Neuron (in vitro differentiated cells): ENCODE measurements around the gene CCP110.

Experiments
- H2AFZ ChIP-seq: one replicate; pipeline ENCODE4 v1.6.1; 2013; ENCODE audit warnings: low read depth, mild to moderate bottlenecking, inconsistent platforms, low read length, moderate library complexity
- H3K27me3 ChIP-seq: one replicate; pipeline ENCODE4 v1.6.1; 2013; ENCODE audit warnings: low read length; ENCODE audit not compliant: insufficient read depth
- H3K36me3 ChIP-seq: one replicate; pipeline ENCODE4 v1.6.1; 2013; ENCODE audit warnings: low read length; ENCODE audit not compliant: insufficient read depth
- H3K4me1 ChIP-seq: one replicate; pipeline ENCODE4 v1.6.1; 2013; ENCODE audit warnings: low read length; ENCODE audit not compliant: insufficient read depth
- H3K4me3 ChIP-seq: 2 replicates; pipeline ENCODE4 v1.5.1; 2013; ENCODE audit warnings: mild to moderate bottlenecking, low read length, moderate library complexity
- H3K9me3 ChIP-seq: one replicate; pipeline ENCODE4 v1.6.1; 2013; ENCODE audit warnings: low read length

CCP110 gene, protein sequence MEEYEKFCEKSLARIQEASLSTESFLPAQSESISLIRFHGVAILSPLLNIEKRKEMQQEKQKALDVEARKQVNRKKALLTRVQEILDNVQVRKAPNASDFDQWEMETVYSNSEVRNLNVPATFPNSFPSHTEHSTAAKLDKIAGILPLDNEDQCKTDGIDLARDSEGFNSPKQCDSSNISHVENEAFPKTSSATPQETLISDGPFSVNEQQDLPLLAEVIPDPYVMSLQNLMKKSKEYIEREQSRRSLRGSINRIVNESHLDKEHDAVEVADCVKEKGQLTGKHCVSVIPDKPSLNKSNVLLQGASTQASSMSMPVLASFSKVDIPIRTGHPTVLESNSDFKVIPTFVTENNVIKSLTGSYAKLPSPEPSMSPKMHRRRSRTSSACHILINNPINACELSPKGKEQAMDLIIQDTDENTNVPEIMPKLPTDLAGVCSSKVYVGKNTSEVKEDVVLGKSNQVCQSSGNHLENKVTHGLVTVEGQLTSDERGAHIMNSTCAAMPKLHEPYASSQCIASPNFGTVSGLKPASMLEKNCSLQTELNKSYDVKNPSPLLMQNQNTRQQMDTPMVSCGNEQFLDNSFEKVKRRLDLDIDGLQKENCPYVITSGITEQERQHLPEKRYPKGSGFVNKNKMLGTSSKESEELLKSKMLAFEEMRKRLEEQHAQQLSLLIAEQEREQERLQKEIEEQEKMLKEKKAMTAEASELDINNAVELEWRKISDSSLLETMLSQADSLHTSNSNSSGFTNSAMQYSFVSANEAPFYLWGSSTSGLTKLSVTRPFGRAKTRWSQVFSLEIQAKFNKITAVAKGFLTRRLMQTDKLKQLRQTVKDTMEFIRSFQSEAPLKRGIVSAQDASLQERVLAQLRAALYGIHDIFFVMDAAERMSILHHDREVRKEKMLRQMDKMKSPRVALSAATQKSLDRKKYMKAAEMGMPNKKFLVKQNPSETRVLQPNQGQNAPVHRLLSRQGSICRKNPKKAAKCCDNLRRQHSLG

DNA sequence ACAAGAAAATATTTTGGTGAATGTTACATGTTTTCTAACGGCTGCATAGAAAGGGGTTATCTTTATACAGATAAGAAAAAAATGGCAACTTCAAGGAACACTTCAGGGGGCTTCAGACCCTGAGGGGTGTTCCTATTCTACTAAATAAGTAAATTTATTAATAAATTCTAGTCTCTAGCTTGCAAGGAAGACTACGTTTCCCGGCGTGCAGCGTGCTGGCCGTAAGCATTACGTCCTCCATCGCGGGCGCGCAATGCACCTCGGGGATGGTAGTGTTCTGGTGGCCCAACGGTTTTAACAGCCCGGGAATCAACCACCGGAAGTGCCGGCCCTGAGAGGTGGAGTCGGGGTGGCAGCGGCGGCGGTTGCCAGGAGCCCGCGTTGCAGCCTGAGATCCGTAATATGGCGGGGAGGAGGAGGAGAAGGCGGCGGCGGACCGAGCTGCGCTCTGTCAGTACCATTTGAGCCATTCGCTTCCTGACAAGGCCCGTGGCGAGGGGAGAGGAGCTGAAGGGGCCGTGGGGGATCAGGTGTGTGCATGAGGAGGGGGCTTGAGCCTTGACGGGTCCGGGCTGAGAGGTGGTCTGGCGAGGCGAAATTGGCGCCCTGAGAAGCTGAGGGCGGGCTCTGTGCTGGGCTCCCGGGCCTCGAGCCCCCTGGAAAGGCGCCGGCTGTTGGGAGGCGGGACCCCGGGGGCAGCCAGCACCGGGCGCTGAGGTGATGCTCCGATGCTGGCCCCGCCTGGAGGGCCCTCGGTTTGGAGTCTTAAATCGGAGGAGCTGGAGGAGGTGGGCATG, at the start of gene CCP110:
Gene CCP110, plus strand, starts transcription at position 384 of the 797 bp plus-strand sequence. CDS start 3,940 bp downstream, outside the sequence.
- peak within 1 kb of the TSS; percentile 76 for H3K4me3 ChIP-seq
- no peaks in the 10 kb centered on the region for H3K9me3 ChIP-seq
- H3K4me1 ChIP-seq, result peaks cover 39% of the 10 kb centered on the region
- peak within 1 kb of the TSS; percentile 46 for H2AFZ ChIP-seq
- peaks cover 11% of the 10 kb centered on the region for H3K36me3 ChIP-seq
- no peaks in the 10 kb centered on the region for H3K27me3 ChIP-seq

GRCh38 chr16:19474617-19475016, 49.1 kb upstream of the CCP110 start:
- Histone ChIP-seq H3K9me3 (no peaks in the 10 kb centered on the region), H2AFZ (no peak overlapping the region), H3K36me3 (no peaks in the 10 kb centered on the region), H3K27me3 (no peaks in the 10 kb centered on the region), H3K4me3 (no peak overlapping the region), H3K4me1 (no peaks in the 10 kb centered on the region)

DNA sequence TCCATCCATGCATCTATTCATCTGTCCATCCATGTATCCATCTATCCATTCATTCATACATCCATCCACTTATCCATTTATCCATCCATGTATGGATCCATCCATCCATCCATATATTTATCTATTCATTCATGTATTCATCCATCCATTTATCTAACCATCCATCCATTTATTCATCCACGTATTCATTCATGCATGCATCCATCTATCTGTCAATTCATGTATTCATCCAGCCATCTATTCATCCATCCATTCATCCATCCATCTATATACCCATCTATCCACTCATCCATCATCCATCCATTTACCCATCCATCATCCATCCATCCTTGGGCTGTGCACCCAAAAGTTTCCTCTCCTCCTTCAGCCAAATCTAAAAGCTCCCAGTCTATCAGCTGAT, 45.2 kb upstream of the CCP110 start:
- Histone ChIP-seq H3K27me3 (no peaks in the 10 kb centered on the region), H3K9me3 (no peaks in the 10 kb centered on the region), H3K36me3 (no peaks in the 10 kb centered on the region), H2AFZ (no peak overlapping the region), H3K4me1 (no peaks in the 10 kb centered on the region), H3K4me3 (no peak overlapping the region)

DNA sequence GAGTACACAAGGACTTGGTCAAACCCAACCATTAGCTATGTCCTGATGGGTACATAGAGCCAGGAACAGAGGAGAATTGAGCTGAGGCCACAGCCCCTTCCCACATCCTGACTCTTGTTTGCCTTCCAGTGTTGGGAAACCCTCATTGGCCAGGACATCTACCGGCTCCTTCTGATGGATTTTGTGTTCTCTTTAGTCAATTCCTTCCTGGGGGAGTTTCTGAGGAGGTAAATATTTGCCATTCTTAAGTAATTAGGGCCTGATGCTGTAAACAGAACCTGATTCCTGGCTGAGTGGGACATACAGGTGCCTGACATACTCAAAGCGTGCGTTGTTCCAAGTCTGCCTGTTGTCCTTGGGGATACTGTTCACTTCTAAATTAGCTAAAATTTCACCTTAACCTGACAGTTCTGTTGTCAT, 44.4 kb upstream of the CCP110 start:
- Histone ChIP-seq H3K36me3 (no peaks in the 10 kb centered on the region), H2AFZ (no peak overlapping the region), H3K4me3 (no peak overlapping the region), H3K9me3 (no peaks in the 10 kb centered on the region), H3K4me1 (no peaks in the 10 kb centered on the region), H3K27me3 (no peaks in the 10 kb centered on the region)

DNA sequence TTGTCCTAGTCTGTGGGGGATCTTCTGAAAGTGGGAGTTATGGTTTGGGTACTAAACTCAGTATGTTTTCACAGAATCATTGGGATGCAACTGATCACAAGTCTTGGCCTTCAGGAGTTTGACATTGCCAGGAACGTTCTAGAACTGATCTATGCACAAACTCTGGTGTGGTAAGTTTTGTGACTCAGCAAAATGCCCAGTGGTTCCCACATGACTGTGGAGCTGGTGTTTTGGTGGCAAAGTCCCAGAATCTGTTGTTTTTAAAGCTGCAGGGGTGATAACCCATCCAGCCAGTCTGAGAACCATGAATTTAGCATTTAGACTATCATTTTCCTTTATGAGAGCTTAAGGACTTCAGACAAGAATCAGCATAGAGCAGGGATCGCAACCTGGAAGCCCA, 42.4 kb upstream of the CCP110 start:
- no peaks in the 10 kb centered on the region for H3K27me3 ChIP-seq
- no peaks in the 10 kb centered on the region for H3K4me1 ChIP-seq
- H3K9me3 ChIP-seq, result no peaks in the 10 kb centered on the region
- H3K36me3 ChIP-seq, result no peaks in the 10 kb centered on the region
- no peak overlapping the region for H2AFZ ChIP-seq
- no peak overlapping the region for H3K4me3 ChIP-seq

- H3K9me3 ChIP-seq, result no peaks in the 10 kb centered on the region
- H3K4me3 ChIP-seq, result no peak overlapping the region
- no peaks in the 10 kb centered on the region for H3K36me3 ChIP-seq
- no peak overlapping the region for H2AFZ ChIP-seq
- no peaks in the 10 kb centered on the region for H3K4me1 ChIP-seq
- no peaks in the 10 kb centered on the region for H3K27me3 ChIP-seq
Observed at GRCh38 chr16:19481769-19482168, 42.0 kb upstream of the CCP110 start.

DNA sequence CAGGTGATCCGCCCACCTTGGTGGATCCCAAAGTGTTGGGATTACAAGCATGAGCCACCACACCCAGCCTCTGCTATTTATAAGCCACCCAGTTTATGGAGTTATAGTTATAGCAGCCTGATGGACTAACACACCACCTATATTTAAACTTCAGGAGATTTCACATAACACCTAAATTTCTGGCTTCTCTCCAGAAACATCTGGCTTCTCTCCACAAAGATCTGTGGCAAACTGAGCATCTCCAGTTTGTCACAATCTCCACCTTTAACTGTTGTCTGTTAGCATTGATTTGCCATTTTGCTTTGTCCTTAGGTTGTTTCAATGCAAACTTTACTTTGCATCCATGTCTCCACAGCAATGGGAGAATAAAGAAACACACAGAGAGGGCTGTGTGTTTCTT, 41.5 kb upstream of the CCP110 start:
- Histone ChIP-seq H3K36me3 (no peaks in the 10 kb centered on the region), H3K4me1 (no peaks in the 10 kb centered on the region), H3K4me3 (no peak overlapping the region), H3K9me3 (no peaks in the 10 kb centered on the region), H3K27me3 (no peaks in the 10 kb centered on the region), H2AFZ (no peak overlapping the region)

GRCh38 chr16:19484096-19484495, 39.6 kb upstream of the CCP110 start:
- H2AFZ ChIP-seq, result no peak overlapping the region
- no peaks in the 10 kb centered on the region for H3K36me3 ChIP-seq
- no peaks in the 10 kb centered on the region for H3K9me3 ChIP-seq
- H3K4me1 ChIP-seq, result no peaks in the 10 kb centered on the region
- H3K4me3 ChIP-seq, result no peak overlapping the region
- no peaks in the 10 kb centered on the region for H3K27me3 ChIP-seq

- Histone ChIP-seq H3K9me3 (no peaks in the 10 kb centered on the region), H3K36me3 (no peaks in the 10 kb centered on the region)
Observed at GRCh38 chr16:19485611-19486010, 38.1 kb upstream of the CCP110 start.

GRCh38 chr16:19486051-19486450, 37.7 kb upstream of the CCP110 start:
- H3K4me3 ChIP-seq, result no peak overlapping the region
- H2AFZ ChIP-seq, result no peak overlapping the region
- H3K27me3 ChIP-seq, result no peaks in the 10 kb centered on the region
- H3K36me3 ChIP-seq, result no peaks in the 10 kb centered on the region
- no peaks in the 10 kb centered on the region for H3K9me3 ChIP-seq
- H3K4me1 ChIP-seq, result no peaks in the 10 kb centered on the region

More at GRCh38 chr16:19485611-19486010, 38.1 kb upstream of the CCP110 start:
- no peaks in the 10 kb centered on the region for H3K4me1 ChIP-seq
- H2AFZ ChIP-seq, result no peak overlapping the region
- no peak overlapping the region for H3K4me3 ChIP-seq
- no peaks in the 10 kb centered on the region for H3K27me3 ChIP-seq

- Histone ChIP-seq H3K27me3 (no peaks in the 10 kb centered on the region), H3K4me3 (no peak overlapping the region), H3K36me3 (no peaks in the 10 kb centered on the region), H3K9me3 (no peaks in the 10 kb centered on the region), H3K4me1 (no peaks in the 10 kb centered on the region), H2AFZ (no peak overlapping the region)
Observed at GRCh38 chr16:19486750-19487325, 36.9 kb upstream of the CCP110 start.

DNA sequence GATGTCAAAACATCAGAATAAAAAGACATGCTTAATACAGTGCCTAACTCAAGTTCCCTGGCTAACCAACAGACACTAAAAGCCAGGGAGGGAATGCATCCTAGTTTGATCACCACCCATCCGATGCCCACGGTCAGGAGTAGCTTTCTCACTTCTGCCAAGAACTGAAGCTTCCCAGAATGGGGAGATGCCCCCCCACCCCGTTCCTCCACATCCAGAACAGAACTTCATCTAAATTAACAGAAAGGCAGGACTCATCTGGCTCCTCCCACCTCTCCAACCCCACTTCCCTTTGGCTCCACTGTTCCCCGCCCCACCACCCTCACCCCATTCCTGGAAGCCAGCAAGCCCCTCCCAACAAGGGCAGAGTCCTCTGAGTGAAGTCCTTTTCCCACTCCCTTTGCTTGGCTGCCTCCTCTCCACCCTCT, 35.5 kb upstream of the CCP110 start:
- Histone ChIP-seq H3K4me1 (no peaks in the 10 kb centered on the region), H3K36me3 (no peaks in the 10 kb centered on the region), H2AFZ (no peak overlapping the region), H3K27me3 (no peaks in the 10 kb centered on the region), H3K9me3 (no peaks in the 10 kb centered on the region), H3K4me3 (no peak overlapping the region)
